ENCODE results near the gene ASB13.

The ASB13 gene

GRCh38 chr10:5620223-5620721, 46.1 kb downstream of the ASB13 start:
- no peaks in the 10 kb centered on the region for H3K36me3 ChIP-seq (ENCODE audit: control insufficient read depth, insufficient read depth, low read length)
- H3K27ac ChIP-seq (ENCODE audit: low read depth, low read length): no peak overlapping the region
- no peaks in the 10 kb centered on the region for H3K27me3 ChIP-seq (ENCODE audit: control insufficient read depth, insufficient read depth, low read length)
- H3K4me1 ChIP-seq (ENCODE audit: control insufficient read depth, insufficient read depth, low read length): 0 out of 2 replicates have a peak, but pooled peaks cover 2% of the 10 kb centered on the region
- H3K4me3 ChIP-seq (ENCODE audit: low read depth, low read length): no peak overlapping the region
- no peaks in the 10 kb centered on the region for H3K9me3 ChIP-seq (ENCODE audit: control insufficient read depth, insufficient read depth, low read depth, low read length)
- no peak overlapping the region for H3K9ac ChIP-seq (ENCODE audit: low read length)

GRCh38 chr10:5619362-5620211, 46.8 kb downstream of the ASB13 start:
- Histone ChIP-seq H3K36me3 (ENCODE audit: control insufficient read depth, insufficient read depth, low read length) (no peaks in the 10 kb centered on the region), H3K27ac (ENCODE audit: low read depth, low read length) (no peak overlapping the region), H3K27me3 (ENCODE audit: control insufficient read depth, insufficient read depth, low read length) (no peaks in the 10 kb centered on the region), H3K4me3 (ENCODE audit: low read depth, low read length) (no peak overlapping the region), H3K9ac (ENCODE audit: low read length) (no peak overlapping the region), H3K4me1 (ENCODE audit: control insufficient read depth, insufficient read depth, low read length) (0 out of 2 replicates have a peak, but pooled peaks cover 2% of the 10 kb centered on the region), H3K9me3 (ENCODE audit: control insufficient read depth, insufficient read depth, low read depth, low read length) (no peaks in the 10 kb centered on the region)

GRCh38 chr10:5618829-5619228, 47.6 kb downstream of the ASB13 start:
- Histone ChIP-seq H3K36me3 (ENCODE audit: control insufficient read depth, insufficient read depth, low read length) (no peaks in the 10 kb centered on the region), H3K4me1 (ENCODE audit: control insufficient read depth, insufficient read depth, low read length) (peaks cover 8% of the 10 kb centered on the region; the same call in 1 of the 2 replicates), H3K9me3 (ENCODE audit: control insufficient read depth, insufficient read depth, low read depth, low read length) (no peaks in the 10 kb centered on the region), H3K4me3 (ENCODE audit: low read depth, low read length) (no peak overlapping the region), H3K9ac (ENCODE audit: low read length) (no peak overlapping the region), H3K27ac (ENCODE audit: low read depth, low read length) (no peak overlapping the region), H3K27me3 (ENCODE audit: control insufficient read depth, insufficient read depth, low read length) (no peaks in the 10 kb centered on the region)

- H3K9ac ChIP-seq (ENCODE audit: low read length): no peak overlapping the region
These were observed 48.4 kb downstream of the ASB13 start for GRCh38 chr10:5618042-5618441.

GRCh38 chr10:5617521-5617920, 48.9 kb downstream of the ASB13 start:
- H3K4me3 ChIP-seq (ENCODE audit: low read depth, low read length): no peak overlapping the region
- H3K27ac ChIP-seq (ENCODE audit: low read depth, low read length): no peak overlapping the region
- no peaks in the 10 kb centered on the region for H3K36me3 ChIP-seq (ENCODE audit: control insufficient read depth, insufficient read depth, low read length)
- H3K27me3 ChIP-seq (ENCODE audit: control insufficient read depth, insufficient read depth, low read length): no peaks in the 10 kb centered on the region
- peaks cover 11% of the 10 kb centered on the region; the same call in 1 of the 2 replicates for H3K4me1 ChIP-seq (ENCODE audit: control insufficient read depth, insufficient read depth, low read length)
- no peak overlapping the region for H3K9ac ChIP-seq (ENCODE audit: low read length)
- no peaks in the 10 kb centered on the region for H3K9me3 ChIP-seq (ENCODE audit: control insufficient read depth, insufficient read depth, low read depth, low read length)

More at GRCh38 chr10:5618042-5618441, 48.4 kb downstream of the ASB13 start:
- Histone ChIP-seq H3K36me3 (ENCODE audit: control insufficient read depth, insufficient read depth, low read length) (no peaks in the 10 kb centered on the region), H3K9me3 (ENCODE audit: control insufficient read depth, insufficient read depth, low read depth, low read length) (no peaks in the 10 kb centered on the region), H3K4me1 (ENCODE audit: control insufficient read depth, insufficient read depth, low read length) (peaks cover 13% of the 10 kb centered on the region; the same call in 1 of the 2 replicates), H3K27ac (ENCODE audit: low read depth, low read length) (no peak overlapping the region), H3K27me3 (ENCODE audit: control insufficient read depth, insufficient read depth, low read length) (no peaks in the 10 kb centered on the region), H3K4me3 (ENCODE audit: low read depth, low read length) (no peak overlapping the region)

GRCh38 chr10:5616836-5617235, 49.6 kb downstream of the ASB13 start:
- Histone ChIP-seq H3K9me3 (ENCODE audit: control insufficient read depth, insufficient read depth, low read depth, low read length) (no peaks in the 10 kb centered on the region), H3K27me3 (ENCODE audit: control insufficient read depth, insufficient read depth, low read length) (no peaks in the 10 kb centered on the region), H3K4me1 (ENCODE audit: control insufficient read depth, insufficient read depth, low read length) (peaks cover 11% of the 10 kb centered on the region; the same call in 1 of the 2 replicates)

GRCh38 chr10:5616046-5616445, 50.3 kb downstream of the ASB13 start:
- H3K9ac ChIP-seq (ENCODE audit: low read length): no peak overlapping the region
- peaks cover 11% of the 10 kb centered on the region; the same call in 1 of the 2 replicates for H3K4me1 ChIP-seq (ENCODE audit: control insufficient read depth, insufficient read depth, low read length)
- no peak overlapping the region for H3K4me3 ChIP-seq (ENCODE audit: low read depth, low read length)

More at GRCh38 chr10:5616836-5617235, 49.6 kb downstream of the ASB13 start:
- Histone ChIP-seq H3K4me3 (ENCODE audit: low read depth, low read length) (no peak overlapping the region), H3K27ac (ENCODE audit: low read depth, low read length) (no peak overlapping the region), H3K9ac (ENCODE audit: low read length) (no peak overlapping the region), H3K36me3 (ENCODE audit: control insufficient read depth, insufficient read depth, low read length) (no peaks in the 10 kb centered on the region)

GRCh38 chr10:5615316-5615715, 51.1 kb downstream of the ASB13 start:
- Histone ChIP-seq H3K27ac (ENCODE audit: low read depth, low read length) (no peak overlapping the region), H3K27me3 (ENCODE audit: control insufficient read depth, insufficient read depth, low read length) (no peaks in the 10 kb centered on the region), H3K9me3 (ENCODE audit: control insufficient read depth, insufficient read depth, low read depth, low read length) (no peaks in the 10 kb centered on the region), H3K36me3 (ENCODE audit: control insufficient read depth, insufficient read depth, low read length) (no peaks in the 10 kb centered on the region), H3K4me3 (ENCODE audit: low read depth, low read length) (no peak overlapping the region), H3K4me1 (ENCODE audit: control insufficient read depth, insufficient read depth, low read length) (peaks cover 11% of the 10 kb centered on the region; the same call in 1 of the 2 replicates), H3K9ac (ENCODE audit: low read length) (no peak overlapping the region)

More at GRCh38 chr10:5616046-5616445, 50.3 kb downstream of the ASB13 start:
- Histone ChIP-seq H3K36me3 (ENCODE audit: control insufficient read depth, insufficient read depth, low read length) (no peaks in the 10 kb centered on the region), H3K9me3 (ENCODE audit: control insufficient read depth, insufficient read depth, low read depth, low read length) (no peaks in the 10 kb centered on the region), H3K27ac (ENCODE audit: low read depth, low read length) (no peak overlapping the region), H3K27me3 (ENCODE audit: control insufficient read depth, insufficient read depth, low read length) (no peaks in the 10 kb centered on the region)

- H3K4me1 ChIP-seq (ENCODE audit: control insufficient read depth, insufficient read depth, low read length): peaks cover 11% of the 10 kb centered on the region; the same call in 1 of the 2 replicates
These were observed 52.2 kb downstream of the ASB13 start for GRCh38 chr10:5614155-5614721.

GRCh38 chr10:5613481-5614154, 52.8 kb downstream of the ASB13 start:
- Histone ChIP-seq H3K36me3 (ENCODE audit: control insufficient read depth, insufficient read depth, low read length) (no peaks in the 10 kb centered on the region), H3K27me3 (ENCODE audit: control insufficient read depth, insufficient read depth, low read length) (no peaks in the 10 kb centered on the region), H3K27ac (ENCODE audit: low read depth, low read length) (no peak overlapping the region), H3K9ac (ENCODE audit: low read length) (no peak overlapping the region), H3K4me3 (ENCODE audit: low read depth, low read length) (no peak overlapping the region), H3K4me1 (ENCODE audit: control insufficient read depth, insufficient read depth, low read length) (peaks cover 11% of the 10 kb centered on the region; the same call in 1 of the 2 replicates), H3K9me3 (ENCODE audit: control insufficient read depth, insufficient read depth, low read depth, low read length) (no peaks in the 10 kb centered on the region)

More at GRCh38 chr10:5614155-5614721, 52.2 kb downstream of the ASB13 start:
- Histone ChIP-seq H3K27me3 (ENCODE audit: control insufficient read depth, insufficient read depth, low read length) (no peaks in the 10 kb centered on the region), H3K4me3 (ENCODE audit: low read depth, low read length) (no peak overlapping the region), H3K36me3 (ENCODE audit: control insufficient read depth, insufficient read depth, low read length) (no peaks in the 10 kb centered on the region), H3K27ac (ENCODE audit: low read depth, low read length) (no peak overlapping the region), H3K9me3 (ENCODE audit: control insufficient read depth, insufficient read depth, low read depth, low read length) (no peaks in the 10 kb centered on the region), H3K9ac (ENCODE audit: low read length) (no peak overlapping the region)

All from HUES6 (cell line).